NCI-H1436 (cell line): Measurements from ENCODE around the gene PRM2.
A peak's percentile ranks its signal among the peaks of the same experiment; 100 is the strongest.
"Not testable (repeated sequence)": the region's sequence is repeated elsewhere in the genome, so short reads cannot be mapped to it uniquely, and the experiment has no call there.

Source experiments
- DNase-seq: peaks from one replicate; lab custom pipeline; 2025; lab: John Stamatoyannopoulos, UW

The PRM2 gene

GRCh38 chr16:11307639-11308492 lies 31.6 kb upstream of the PRM2 start:
- DNase-seq: no peak

- DNase-seq: no peak
Measured at GRCh38 chr16:11306997-11307638, 30.8 kb upstream of the PRM2 start.

- no peak for DNase-seq
Measured at GRCh38 chr16:11306381-11306780, 30.1 kb upstream of the PRM2 start.

- DNase-seq: no peak
Measured at GRCh38 chr16:11303405-11304138, 27.3 kb upstream of the PRM2 start.

- peak; percentile 23 for DNase-seq
Measured at GRCh38 chr16:11302977-11303376, 26.7 kb upstream of the PRM2 start.

- no peak for DNase-seq
Measured at GRCh38 chr16:11301645-11302501, 25.6 kb upstream of the PRM2 start.

GRCh38 chr16:11300560-11300892 lies 24.2 kb upstream of the PRM2 start:
- DNase-seq: no peak

GRCh38 chr16:11299865-11300559 lies 23.7 kb upstream of the PRM2 start:
- DNase-seq: no peak

GRCh38 chr16:11298950-11299547 lies 22.8 kb upstream of the PRM2 start:
- not testable (repeated sequence) for DNase-seq

- DNase-seq: no peak
Measured at GRCh38 chr16:11298143-11298900, 22.0 kb upstream of the PRM2 start.

GRCh38 chr16:11297492-11298142 lies 21.3 kb upstream of the PRM2 start:
- peak; percentile 83 for DNase-seq

GRCh38 chr16:11296706-11297491 lies 20.6 kb upstream of the PRM2 start:
- DNase-seq: no peak

- DNase-seq: no peak
Measured at GRCh38 chr16:11296351-11296705, 20.0 kb upstream of the PRM2 start.

- DNase-seq: no peak
Measured at GRCh38 chr16:11295672-11296071, 19.4 kb upstream of the PRM2 start.

GRCh38 chr16:11292076-11292748 lies 15.9 kb upstream of the PRM2 start:
- no peak for DNase-seq

- DNase-seq: no peak
Measured at GRCh38 chr16:11291091-11291703, 14.9 kb upstream of the PRM2 start.

- DNase-seq: no peak
Measured at GRCh38 chr16:11290102-11290893, 14.0 kb upstream of the PRM2 start.
